HEK293 (cell line): ENCODE results near the gene NDUFV1.
"Not testable (repeated sequence)": the region's sequence is repeated elsewhere in the genome, so short reads cannot be mapped to it uniquely, and the experiment has no call there.

ENCODE experiments used
- CTCF ChIA-PET: fragments of 350-600 bp; formaldehyde crosslinking; extraction: SDS; loops from one replicate; lab custom pipeline; 2021; ENCODE audit warnings: antibody characterized with exemption; lab: Yijun Ruan, JAX
- POLR2A ChIA-PET: fragments of 300-600 bp; formaldehyde crosslinking; extraction: SDS; loops from one replicate; lab custom pipeline; 2020; ENCODE audit warnings: antibody characterized with exemption, inconsistent platforms; lab: Yijun Ruan, JAX
- H3K27ac ChIP-seq: fragments of 200-500 bp; sonication (Bioruptor generic); 2 replicates; pipeline ENCODE4 v1.5.1; 2014; ENCODE audit warnings: low read depth, low read length, control low read depth, inconsistent platforms; ENCODE audit errors: extremely low read depth
- H3K36me3 ChIP-seq, 2 experiments: fragments of 200-500 bp in 1 of 2; sonication (Bioruptor generic) in 1 of 2; 1 replicate in 1 of 2; 2 replicates in 1 of 2; pipeline ENCODE4 v1.5.1; 2014 to 2017; ENCODE audit warnings: inconsistent platforms in 2 of 2, low read length in 2 of 2; ENCODE audit not compliant: control insufficient read depth in 2 of 2, insufficient read depth in 1 of 2
- H3K4me1 ChIP-seq: fragments of 200-500 bp; sonication (Bioruptor generic); 2 replicates; pipeline ENCODE4 v1.5.1; 2014; ENCODE audit warnings: mild to moderate bottlenecking, low read length, inconsistent platforms; ENCODE audit not compliant: control insufficient read depth, insufficient read depth
- H3K4me3 ChIP-seq: 2 replicates; pipeline ENCODE4 v1.5.1; 2011; ENCODE audit warnings: low read depth, mild to moderate bottlenecking, control low read depth, low read length, moderate library complexity
- H3K9me3 ChIP-seq: fragments of 200-500 bp; sonication (Bioruptor generic); 2 replicates; pipeline ENCODE4 v1.5.1; 2014; ENCODE audit warnings: low read depth, low read length, inconsistent platforms; ENCODE audit not compliant: control insufficient read depth, insufficient read depth
- IKZF3 ChIP-seq: fragments of 450-650 bp; IDR thresholded peaks from 2 replicates; pipeline ENCODE4 v1.5.0; 2018; ENCODE audit warnings: missing biosample characterization, mild to moderate bottlenecking, missing genetic modification characterization, moderate library complexity
- MZF1 ChIP-seq: fragments of 450-650 bp; formaldehyde crosslinking; IDR thresholded peaks from 2 replicates; pipeline ENCODE4 v1.5.1; 2017; ENCODE audit warnings: missing biosample characterization, missing genetic modification characterization, borderline replicate concordance
- REPIN1 ChIP-seq: fragments of 450-650 bp; formaldehyde crosslinking; IDR thresholded peaks from 2 replicates; pipeline ENCODE4 v1.5.1; 2017; ENCODE audit warnings: missing biosample characterization, missing genetic modification characterization, low read depth
- SCRT1 ChIP-seq: fragments of 450-650 bp; formaldehyde crosslinking; IDR thresholded peaks from 2 replicates; pipeline ENCODE4 v1.5.1; 2016; ENCODE audit warnings: missing biosample characterization, missing genetic modification characterization, borderline replicate concordance
- SETDB1 ChIP-seq: IDR thresholded peaks from one replicate; pipeline ENCODE4 v1.6.1; 2017; ENCODE audit warnings: mild to moderate bottlenecking, low read length, moderate library complexity, mixed read lengths; ENCODE audit not compliant: insufficient read length
- SP3 ChIP-seq: fragments of 450-650 bp; formaldehyde crosslinking; IDR thresholded peaks from 2 replicates; pipeline ENCODE4 v1.5.1; 2016; ENCODE audit warnings: missing biosample characterization, missing genetic modification characterization
- TCF7L2 ChIP-seq: IDR thresholded peaks from 2 replicates; pipeline ENCODE4 v1.6.1; 2011; ENCODE audit warnings: low read depth, mild to moderate bottlenecking, inconsistent platforms, low read length, moderate library complexity, borderline replicate concordance
- TRIM28 ChIP-seq: IDR thresholded peaks from 2 replicates; pipeline ENCODE4 v1.6.1; 2011; ENCODE audit warnings: low read length, control low read depth, borderline replicate concordance
- ZFP69B ChIP-seq: fragments of 450-650 bp; formaldehyde crosslinking; IDR thresholded peaks from 2 replicates; pipeline ENCODE4 v1.5.1; 2016; ENCODE audit warnings: missing biosample characterization, missing genetic modification characterization
- ZNF221 ChIP-seq: fragments of 450-650 bp; formaldehyde crosslinking; IDR thresholded peaks from 2 replicates; pipeline ENCODE4 v1.5.1; 2017; ENCODE audit warnings: missing biosample characterization, missing genetic modification characterization, borderline replicate concordance
- ZNF24 ChIP-seq: fragments of 450-650 bp; formaldehyde crosslinking; IDR thresholded peaks from 2 replicates; pipeline ENCODE4 v1.5.1; 2016; ENCODE audit warnings: missing biosample characterization, missing genetic modification characterization
- ZNF324 ChIP-seq: fragments of 450-650 bp; formaldehyde crosslinking; IDR thresholded peaks from 2 replicates; pipeline ENCODE4 v1.5.1; 2016; ENCODE audit warnings: missing biosample characterization, missing genetic modification characterization
- ZNF366 ChIP-seq: fragments of 450-650 bp; formaldehyde crosslinking; conservative IDR thresholded peaks from 2 replicates; pipeline ENCODE4 v1.5.1; 2016; ENCODE audit warnings: missing biosample characterization, missing genetic modification characterization
- ZNF404 ChIP-seq: fragments of 450-650 bp; formaldehyde crosslinking; IDR thresholded peaks from 2 replicates; pipeline ENCODE4 v1.5.1; 2017; ENCODE audit warnings: missing biosample characterization, missing genetic modification characterization
- ZNF549 ChIP-seq: fragments of 450-650 bp; IDR thresholded peaks from 2 replicates; pipeline ENCODE4 v1.5.1; 2018; ENCODE audit warnings: missing biosample characterization, missing genetic modification characterization, mild to moderate bottlenecking, inconsistent platforms, moderate library complexity
- ZNF558 ChIP-seq: fragments of 450-650 bp; formaldehyde crosslinking; IDR thresholded peaks from 2 replicates; pipeline ENCODE4 v1.5.1; 2016; ENCODE audit warnings: missing biosample characterization, missing genetic modification characterization
- ZNF747 ChIP-seq: fragments of 450-650 bp; formaldehyde crosslinking; IDR thresholded peaks from 2 replicates; pipeline ENCODE4 v1.5.1; 2016; ENCODE audit warnings: missing biosample characterization, missing genetic modification characterization
- ZNF792 ChIP-seq: fragments of 450-650 bp; formaldehyde crosslinking; IDR thresholded peaks from 2 replicates; pipeline ENCODE4 v1.5.1; 2016; ENCODE audit warnings: missing biosample characterization, missing genetic modification characterization
- TF ChIP-seq, protein P1 (sequence below): fragments of 450-650 bp; formaldehyde crosslinking; conservative IDR thresholded peaks from 2 replicates; pipeline ENCODE4 v1.5.1; 2016; ENCODE audit warnings: low read depth, missing biosample characterization, missing genetic modification characterization
- TF ChIP-seq, protein P2 (sequence below): fragments of 450-650 bp; formaldehyde crosslinking; IDR thresholded peaks from 2 replicates; pipeline ENCODE4 v1.5.0; 2017; ENCODE audit warnings: missing biosample characterization, missing genetic modification characterization, borderline replicate concordance

The NDUFV1 gene

DNA sequence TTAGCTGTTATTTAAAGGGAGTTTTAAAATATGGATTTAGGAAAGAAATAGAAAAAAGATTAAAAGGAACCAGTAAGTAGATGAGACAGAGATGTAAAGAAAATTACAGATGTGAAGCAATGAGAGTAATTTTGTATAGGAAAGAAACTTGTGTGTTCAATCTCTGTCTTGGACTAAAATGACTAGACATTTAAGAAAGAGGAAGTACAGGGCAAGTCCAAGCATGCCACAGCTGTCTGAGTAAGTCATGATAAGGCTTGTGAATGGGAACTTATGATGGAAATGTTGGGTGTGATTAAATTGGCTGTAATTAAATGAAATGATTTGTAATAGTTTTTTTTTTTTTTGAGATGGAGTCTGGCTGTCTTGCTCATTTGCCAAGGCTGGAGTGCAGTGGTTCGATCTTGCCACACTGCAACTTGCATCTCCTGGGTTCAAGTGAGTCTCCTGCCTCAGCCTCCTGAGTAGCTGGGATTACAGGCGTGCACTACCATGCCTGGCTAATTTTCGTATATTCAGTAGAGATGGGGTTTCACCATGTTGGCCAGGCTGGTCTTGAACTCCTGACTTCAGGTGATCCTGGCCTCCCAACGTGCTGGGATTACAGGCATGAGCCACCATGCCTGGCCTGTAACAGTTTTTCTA lies 49.7 kb downstream of the NDUFV1 start:
- H3K4me3 ChIP-seq = no peak overlapping the region

DNA sequence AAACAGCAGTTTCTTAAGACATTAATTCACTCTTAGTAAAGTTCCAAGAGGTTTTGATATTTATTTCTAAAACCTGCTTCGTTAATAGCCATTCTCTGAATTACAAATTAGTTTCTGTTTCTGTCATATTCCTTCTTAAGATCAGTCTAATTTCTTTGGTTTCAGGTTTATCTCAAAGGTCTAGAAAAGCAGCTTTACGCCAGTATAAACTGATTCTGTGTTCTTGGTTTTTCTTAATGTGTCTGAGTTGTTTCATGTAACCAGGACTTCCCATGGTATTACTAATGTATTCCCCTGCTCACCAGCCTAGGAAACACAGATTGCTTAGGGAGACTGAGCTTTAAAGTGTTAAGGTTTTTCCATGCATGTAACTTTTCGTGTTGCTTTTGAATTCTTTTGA lies 50.6 kb downstream of the NDUFV1 start:
- no peaks in the 10 kb centered on the region for H3K36me3 ChIP-seq
- TF ChIP-seq SCRT1 (tag by site-specific recombination) = no peak
- TF ChIP-seq ZNF792 (tag by site-specific recombination) = no peak
- no peak for TF ChIP-seq IKZF3 (tag by site-specific recombination)
- TF ChIP-seq ZFP69B (tag by site-specific recombination) = no peak
- TF ChIP-seq MZF1 (tag by site-specific recombination) = no peak
- no peak for TF ChIP-seq TCF7L2
- no peak for TF ChIP-seq REPIN1 (tag by site-specific recombination)
- CTCF ChIA-PET = interaction anchor here (0.7 to 1.1 kb wide), 3 partner anchors 19 to 306 kb away, joined by 3 read pairs; no protein-coding TSS in a partner anchor
- POLR2A ChIA-PET = no interaction called here
- H3K4me3 ChIP-seq = no peak overlapping the region
- no peaks in the 10 kb centered on the region for H3K9me3 ChIP-seq
- no peaks in the 10 kb centered on the region for H3K4me1 ChIP-seq
- H3K27ac ChIP-seq = no peak overlapping the region

More for the DNA sequence above, 49.7 kb downstream of the NDUFV1 start:
- POLR2A ChIA-PET = no interaction called here
- TF ChIP-seq ZNF24 (tag by site-specific recombination) (no peak), ZNF221 (tag by site-specific recombination) (no peak), ZNF324 (tag by site-specific recombination) (no peak), ZNF549 (tag by site-specific recombination) (peak; percentile 63; the same call in 1 of the 2 replicates), SETDB1 (peak; percentile 98), SP3 (tag by site-specific recombination) (no peak), TRIM28 (peak; percentile 96), ZNF366 (no peak), ZNF558 (tag by site-specific recombination) (0 out of 2 replicates have a peak, but pooled peaks have one; percentile 39), ZNF747 (no peak), ZNF404 (no peak)
- TF ChIP-seq, protein P1, sequence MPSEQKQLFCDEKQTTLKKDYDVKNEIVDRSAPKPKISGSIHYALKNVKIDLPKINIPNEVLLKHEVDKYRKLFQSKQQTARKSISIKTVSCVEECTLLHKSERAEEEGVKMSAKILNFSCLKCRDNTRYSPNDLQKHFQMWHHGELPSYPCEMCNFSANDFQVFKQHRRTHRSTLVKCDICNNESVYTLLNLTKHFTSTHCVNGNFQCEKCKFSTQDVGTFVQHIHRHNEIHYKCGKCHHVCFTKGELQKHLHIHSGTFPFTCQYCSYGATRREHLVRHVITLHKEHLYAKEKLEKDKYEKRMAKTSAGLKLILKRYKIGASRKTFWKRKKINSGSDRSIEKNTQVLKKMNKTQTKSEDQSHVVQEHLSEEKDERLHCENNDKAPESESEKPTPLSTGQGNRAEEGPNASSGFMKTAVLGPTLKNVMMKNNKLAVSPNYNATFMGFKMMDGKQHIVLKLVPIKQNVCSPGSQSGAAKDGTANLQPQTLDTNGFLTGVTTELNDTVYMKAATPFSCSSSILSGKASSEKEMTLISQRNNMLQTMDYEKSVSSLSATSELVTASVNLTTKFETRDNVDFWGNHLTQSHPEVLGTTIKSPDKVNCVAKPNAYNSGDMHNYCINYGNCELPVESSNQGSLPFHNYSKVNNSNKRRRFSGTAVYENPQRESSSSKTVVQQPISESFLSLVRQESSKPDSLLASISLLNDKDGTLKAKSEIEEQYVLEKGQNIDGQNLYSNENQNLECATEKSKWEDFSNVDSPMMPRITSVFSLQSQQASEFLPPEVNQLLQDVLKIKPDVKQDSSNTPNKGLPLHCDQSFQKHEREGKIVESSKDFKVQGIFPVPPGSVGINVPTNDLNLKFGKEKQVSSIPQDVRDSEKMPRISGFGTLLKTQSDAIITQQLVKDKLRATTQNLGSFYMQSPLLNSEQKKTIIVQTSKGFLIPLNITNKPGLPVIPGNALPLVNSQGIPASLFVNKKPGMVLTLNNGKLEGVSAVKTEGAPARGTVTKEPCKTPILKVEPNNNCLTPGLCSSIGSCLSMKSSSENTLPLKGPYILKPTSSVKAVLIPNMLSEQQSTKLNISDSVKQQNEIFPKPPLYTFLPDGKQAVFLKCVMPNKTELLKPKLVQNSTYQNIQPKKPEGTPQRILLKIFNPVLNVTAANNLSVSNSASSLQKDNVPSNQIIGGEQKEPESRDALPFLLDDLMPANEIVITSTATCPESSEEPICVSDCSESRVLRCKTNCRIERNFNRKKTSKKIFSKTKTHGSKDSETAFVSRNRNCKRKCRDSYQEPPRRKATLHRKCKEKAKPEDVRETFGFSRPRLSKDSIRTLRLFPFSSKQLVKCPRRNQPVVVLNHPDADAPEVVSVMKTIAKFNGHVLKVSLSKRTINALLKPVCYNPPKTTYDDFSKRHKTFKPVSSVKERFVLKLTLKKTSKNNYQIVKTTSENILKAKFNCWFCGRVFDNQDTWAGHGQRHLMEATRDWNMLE (tag by site-specific recombination) = no peak
- TF ChIP-seq, protein P2, sequence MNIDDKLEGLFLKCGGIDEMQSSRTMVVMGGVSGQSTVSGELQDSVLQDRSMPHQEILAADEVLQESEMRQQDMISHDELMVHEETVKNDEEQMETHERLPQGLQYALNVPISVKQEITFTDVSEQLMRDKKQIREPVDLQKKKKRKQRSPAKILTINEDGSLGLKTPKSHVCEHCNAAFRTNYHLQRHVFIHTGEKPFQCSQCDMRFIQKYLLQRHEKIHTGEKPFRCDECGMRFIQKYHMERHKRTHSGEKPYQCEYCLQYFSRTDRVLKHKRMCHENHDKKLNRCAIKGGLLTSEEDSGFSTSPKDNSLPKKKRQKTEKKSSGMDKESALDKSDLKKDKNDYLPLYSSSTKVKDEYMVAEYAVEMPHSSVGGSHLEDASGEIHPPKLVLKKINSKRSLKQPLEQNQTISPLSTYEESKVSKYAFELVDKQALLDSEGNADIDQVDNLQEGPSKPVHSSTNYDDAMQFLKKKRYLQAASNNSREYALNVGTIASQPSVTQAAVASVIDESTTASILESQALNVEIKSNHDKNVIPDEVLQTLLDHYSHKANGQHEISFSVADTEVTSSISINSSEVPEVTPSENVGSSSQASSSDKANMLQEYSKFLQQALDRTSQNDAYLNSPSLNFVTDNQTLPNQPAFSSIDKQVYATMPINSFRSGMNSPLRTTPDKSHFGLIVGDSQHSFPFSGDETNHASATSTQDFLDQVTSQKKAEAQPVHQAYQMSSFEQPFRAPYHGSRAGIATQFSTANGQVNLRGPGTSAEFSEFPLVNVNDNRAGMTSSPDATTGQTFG (tag by site-specific recombination) = no peak
- Histone ChIP-seq H3K4me1 (no peaks in the 10 kb centered on the region), H3K9me3 (no peaks in the 10 kb centered on the region), H3K36me3 (no peaks in the 10 kb centered on the region), H3K27ac (no peak overlapping the region)
- CTCF ChIA-PET = interaction anchor here (0.6 to 1.3 kb wide), 7 partner anchors 9 to 413 kb away, joined by 3 read pairs; no protein-coding TSS in a partner anchor

DNA sequence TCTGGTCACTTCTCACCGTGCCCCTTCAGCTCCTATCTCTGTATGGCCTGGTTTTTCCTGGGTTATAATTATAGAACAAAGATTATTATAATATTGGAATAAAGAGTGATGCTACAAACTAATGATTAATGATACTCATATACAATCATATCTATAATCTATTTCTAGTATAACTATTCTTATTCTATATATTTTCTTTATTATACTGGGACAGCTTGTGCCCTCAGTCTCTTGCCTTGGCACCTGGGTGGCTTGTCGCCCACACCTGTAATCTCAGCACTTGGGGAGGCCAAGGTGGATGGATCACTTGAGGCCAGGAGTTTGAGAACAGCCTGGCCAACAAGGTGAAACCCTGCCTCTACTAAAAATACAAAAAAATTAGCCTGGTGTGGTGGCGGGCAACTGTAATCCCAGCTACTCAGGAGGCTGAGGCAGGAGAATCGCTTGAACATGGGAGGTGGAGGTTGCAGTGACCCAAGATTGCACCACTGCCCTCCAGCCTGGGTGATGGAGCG lies 53.0 kb downstream of the NDUFV1 start:
- not testable (repeated sequence) for H3K36me3 ChIP-seq, H3K4me1 ChIP-seq, H3K4me3 ChIP-seq, H3K9me3 ChIP-seq, H3K27ac ChIP-seq
- ChIA-PET CTCF (interaction anchor here (0.5 to 3.2 kb wide), 18 partner anchors 9 to 308 kb away, joined by 3 to 22 read pairs (median 4); partner anchors contain the start of genes ACY3, NUDT8 and TBX10), POLR2A (interaction anchor here (1.6 kb wide), 1 partner anchor 30 kb away, joined by 3 read pairs; the partner anchor contains the start of gene NUDT8)
